GM21526 (cell line): ENCODE data around the gene OTOR.

Experiments used
- ATAC-seq: cut with Tn5 transposase; IDR thresholded peaks from one replicate; pipeline ENCODE4 v1.9.1; 2021; ENCODE audit warnings: moderate library complexity; ENCODE audit not compliant: unreplicated experiment, low FRiP score

Gene OTOR

DNA sequence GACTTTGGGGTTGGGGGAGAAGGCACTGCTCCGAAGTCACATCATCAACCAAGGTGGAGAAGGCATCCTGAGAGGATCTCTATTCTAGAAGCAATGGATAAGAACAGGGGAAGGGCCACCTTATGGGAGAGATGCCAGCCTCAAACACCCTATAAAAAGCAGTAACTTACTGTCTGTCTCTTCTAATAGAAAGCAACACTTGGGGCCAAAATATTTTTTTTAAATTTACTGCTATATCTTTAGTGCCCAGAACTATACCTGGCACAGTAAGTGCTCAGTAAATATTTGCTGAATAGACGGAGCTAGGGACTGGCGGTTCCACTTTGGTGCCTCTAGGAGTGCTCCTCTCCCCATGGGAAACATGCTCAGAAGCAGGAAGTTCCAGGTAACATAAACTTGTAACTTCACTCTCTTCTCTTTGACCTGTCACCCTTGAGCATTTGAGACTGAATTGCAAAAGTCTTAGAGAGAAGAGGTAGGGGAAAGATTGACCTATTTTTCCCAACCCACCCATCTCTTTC lies 807 bp upstream of the OTOR start:
- ATAC-seq, result no peak

DNA sequence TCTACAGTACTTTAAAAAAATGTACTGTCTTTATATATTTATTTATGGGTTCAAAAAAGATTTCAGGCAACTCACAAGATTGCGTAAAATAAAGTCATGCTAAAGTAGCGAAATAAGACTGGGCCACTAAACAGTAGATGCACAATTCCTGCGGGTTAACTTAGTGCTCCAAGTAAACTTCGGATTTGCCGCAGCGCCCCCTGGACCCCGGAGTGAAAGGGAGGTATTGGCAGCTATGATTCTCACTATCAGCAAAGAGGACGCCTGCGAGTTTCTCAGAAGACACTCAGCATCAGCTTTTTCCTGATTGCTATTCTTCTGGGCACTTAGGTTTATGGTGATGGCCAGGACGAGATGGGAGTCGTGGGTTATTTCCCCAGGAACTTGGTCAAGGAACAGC lies 1.4 kb downstream of the OTOR start:
- ATAC-seq, result no peak

DNA sequence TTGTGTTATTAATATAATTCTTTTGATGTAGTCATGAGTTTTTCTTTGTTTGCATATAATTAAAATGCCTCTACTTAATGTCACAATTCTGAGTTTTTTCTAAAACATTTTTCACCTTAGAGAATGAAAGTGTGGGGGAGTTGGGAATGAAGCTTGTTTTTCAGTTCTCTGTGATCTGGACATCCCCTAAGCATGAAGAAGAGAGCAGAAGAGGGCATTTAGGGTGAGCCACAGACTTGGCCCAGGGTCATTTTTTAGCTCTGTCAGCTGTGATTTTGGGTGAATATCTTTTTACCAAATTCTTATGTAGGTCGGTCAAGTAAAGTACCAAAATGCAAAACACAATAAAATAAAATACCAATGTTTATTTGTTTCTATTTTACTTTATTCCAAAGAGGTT lies 3.9 kb downstream of the OTOR start:
- no peak for ATAC-seq

DNA sequence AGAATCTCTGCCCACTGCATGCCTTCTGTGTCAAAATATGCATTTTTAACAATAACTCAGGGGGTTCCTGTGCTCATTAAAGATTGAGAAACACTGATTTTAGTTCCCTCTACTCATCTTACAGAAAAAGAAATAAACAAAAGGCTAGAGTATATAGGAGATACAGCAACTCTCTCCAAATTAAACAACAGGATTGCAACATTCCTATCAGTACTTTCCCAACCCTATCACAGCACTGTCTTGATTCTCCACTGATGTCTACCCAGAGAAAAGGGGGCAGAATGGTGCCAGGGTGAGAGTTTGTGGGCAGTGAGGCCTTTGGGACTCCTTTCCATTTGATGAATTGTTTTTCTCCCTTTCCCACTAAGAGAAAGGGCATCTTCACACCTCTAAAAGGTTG lies 4.7 kb downstream of the OTOR start:
- ATAC-seq, result no peak

DNA sequence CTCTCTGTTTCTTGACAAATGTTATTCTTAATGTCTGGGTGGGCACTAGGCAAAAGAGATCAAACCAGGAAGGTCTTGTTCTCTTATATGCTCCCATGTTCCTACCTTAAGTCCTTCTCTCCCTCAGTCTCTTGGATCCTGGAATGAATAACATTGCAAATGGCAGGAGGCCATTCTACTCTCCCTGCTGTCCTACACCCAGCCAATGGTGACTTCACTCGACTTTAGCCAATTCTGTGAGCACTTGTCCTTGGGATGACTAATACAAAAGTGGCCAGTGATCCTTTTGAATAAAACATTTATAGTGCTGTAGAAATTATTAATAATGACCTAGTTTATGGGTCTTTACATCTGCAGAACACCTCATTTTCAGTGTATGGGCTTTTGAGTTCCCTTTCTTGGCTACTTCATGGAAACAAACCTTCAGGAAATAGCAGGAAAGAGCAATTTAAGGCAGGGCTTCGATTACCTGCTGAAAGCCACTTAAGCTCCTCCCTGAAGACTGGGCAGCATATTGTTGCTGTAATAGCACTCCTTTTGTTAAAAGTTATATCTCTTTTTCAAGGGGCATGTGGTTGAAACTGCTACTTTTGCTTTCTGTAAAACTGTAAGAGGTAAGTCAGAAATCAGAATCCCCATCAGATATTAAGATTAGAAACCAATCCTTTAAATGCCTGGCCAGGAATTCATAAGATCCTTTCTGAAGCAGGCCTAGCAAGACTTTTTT lies 10.5 kb downstream of the OTOR start:
- no peak for ATAC-seq

DNA sequence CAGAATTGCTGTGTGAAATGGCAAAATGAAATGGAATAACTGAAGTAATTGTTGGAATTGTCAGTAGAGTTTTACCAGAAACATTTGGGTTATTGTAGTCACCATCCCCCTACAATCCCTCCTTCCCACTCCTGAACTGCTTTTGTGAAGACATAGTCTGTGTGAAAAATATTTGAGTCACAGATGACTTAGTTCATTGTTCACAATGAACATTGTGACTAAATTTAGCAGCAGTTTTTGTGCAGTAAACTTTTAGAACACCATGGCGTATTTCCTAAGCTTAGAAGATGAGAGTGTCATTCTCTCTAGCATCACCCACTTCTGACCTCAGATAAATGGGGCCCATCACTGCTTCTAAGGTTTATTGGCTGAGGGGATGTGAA lies 11.0 kb downstream of the OTOR start:
- no peak for ATAC-seq

DNA sequence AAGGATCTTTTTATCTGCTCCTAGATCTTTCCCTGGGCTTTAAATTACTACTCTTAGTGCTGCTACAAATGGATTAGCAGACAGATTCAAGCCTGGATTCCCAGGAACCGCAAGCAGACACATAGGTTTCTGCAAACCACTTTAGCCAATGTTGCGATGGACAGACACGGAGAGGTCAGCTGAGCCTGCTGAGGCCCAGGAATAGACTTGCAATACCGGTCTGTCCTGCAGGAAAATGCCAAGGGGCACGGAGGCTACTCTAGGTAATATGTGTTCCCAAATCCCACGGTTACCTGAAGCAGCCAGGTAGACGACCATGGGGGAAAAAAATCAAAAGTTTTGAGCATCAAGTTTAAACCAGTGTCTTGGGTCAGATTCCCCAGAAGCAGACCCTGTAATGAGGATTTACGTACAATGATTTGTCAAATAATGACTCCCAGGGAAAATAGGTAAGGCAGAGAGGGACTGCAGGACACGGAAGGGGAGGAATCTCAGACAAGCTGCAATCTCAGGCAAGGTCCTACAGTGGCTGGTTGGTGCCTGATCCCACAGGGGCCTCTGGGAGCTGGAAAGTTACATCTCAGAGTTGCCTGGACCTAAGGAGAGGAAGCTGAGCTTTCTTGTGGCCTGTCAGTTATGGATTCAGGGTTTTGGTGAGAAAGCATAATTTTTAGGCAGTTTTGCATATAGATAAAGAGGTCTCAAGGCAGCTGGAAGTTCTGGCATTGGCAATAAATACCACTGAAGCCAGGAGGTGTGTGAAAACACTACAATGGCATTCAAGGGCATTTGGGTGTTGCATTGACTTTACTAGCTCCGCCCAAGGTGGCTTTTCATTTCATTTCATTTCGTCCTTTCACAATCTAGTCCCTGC lies 12.5 kb downstream of the OTOR start:
- ATAC-seq, result no peak

DNA sequence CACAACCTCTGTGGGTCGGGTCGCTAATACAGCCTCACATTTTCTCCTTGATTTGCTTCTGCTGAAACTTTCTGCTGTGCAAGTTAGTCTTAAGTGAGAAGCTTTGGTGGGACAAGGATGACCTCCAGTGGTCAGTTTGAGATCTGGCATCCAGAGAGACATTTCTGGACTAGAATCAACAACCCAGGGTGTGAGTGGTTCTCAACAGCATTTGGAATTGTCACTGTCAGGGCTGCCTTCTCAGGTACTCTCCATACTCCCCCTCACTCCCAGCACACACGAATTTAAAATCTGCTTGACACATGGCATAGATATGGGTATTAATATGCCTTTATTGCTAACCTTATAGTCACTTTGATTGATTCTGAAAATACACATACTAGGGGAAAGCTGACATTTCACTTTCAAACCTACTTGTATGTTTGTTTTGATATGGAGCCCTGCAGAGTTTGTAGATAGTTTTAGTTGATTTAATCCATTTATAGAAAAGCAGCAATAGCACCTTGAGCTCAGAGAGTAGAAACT lies 13.2 kb downstream of the OTOR start:
- no peak for ATAC-seq

DNA sequence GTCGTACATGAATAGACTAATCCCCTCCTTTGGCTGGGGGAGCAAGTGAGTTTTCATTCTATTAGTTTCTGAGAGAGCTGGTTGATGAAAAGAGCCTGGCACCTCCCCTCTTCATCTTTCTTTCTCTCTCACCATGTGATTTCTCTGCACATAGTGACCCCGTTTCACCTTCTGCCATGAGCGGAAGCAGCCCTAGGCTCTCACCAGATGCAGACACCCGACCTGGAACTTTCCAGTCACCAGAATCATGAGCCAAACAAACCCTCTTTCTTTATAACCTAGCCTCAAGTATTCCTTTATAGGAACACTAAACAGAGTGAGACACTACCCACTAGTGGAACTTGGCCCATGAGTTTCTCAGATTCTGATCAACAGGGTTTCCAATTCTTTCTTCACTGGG lies 16.4 kb downstream of the OTOR start:
- no peak for ATAC-seq

DNA sequence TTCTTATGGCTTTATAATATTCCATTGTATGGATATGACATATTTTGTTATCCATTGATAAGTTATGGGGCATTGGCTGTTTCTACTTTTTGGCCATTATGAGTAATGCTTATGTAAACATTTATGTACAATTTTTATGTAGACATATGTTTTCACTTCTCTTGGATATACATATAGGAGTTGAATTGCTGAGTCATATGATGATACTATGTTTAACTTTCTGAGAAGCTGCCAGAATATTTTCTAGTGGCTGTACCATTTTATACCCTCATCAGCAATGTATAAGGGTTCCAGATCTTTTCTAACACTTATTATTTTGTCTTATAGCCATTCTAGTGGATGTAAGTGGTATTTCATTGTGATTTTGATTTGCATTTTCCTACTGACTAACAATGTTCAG lies 23.1 kb downstream of the OTOR start:
- ATAC-seq, result no peak

DNA sequence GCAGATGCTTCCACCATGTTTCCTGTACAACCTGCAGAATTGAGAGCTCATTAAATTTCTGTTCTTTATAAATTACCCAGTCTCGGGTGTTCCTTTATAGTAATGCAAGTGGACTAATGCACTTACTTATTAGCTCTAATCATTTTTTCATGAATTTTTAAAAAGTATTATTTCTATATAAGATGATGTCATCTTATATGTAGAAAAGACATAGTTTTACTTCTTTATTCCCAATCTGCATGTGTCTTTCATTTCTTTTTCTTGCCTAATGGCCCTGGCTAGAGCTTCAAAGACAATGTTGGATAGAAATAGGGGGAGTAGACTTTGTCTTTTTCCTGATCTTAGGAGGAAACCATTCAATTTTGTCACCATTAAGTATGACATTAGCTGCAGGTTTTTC lies 27.8 kb downstream of the OTOR start:
- ATAC-seq, result no peak

DNA sequence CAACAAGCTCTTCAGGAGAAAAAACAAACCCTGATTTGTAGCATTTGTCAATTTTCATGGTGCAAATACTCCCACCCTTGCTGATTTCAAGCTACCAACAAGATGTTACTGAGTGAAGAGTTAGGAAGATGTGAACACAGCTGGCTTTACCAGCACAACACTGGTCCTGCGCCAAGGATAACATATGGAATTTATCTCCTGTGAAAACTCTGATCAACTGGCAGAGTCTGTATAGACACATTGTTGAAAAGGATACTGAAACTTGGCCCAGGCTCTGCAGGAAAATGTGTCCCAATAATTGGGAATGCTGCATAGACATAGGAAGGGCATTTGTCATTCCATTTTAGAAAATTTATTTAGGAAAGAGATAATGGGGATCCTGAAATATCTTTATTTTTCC lies 29.0 kb downstream of the OTOR start:
- ATAC-seq, result no peak

DNA sequence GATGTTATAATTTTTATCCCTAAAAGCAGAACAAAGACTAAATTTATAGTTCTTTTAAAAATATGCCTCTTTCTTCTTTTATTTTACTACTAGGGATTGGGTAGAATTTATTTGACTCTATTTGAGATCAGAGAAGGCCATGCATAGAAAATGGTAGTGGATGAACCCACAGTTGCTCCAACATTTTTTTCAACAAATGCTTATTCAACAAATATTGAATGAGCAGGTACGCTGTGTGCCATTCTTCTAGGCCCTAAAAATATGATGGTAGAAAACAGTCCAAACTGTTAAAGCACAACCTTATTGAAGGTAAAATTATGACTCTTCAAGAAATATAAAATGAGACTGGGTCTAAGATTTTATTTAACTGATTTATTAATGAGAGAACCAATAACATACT lies 30.0 kb downstream of the OTOR start:
- ATAC-seq, result no peak

DNA sequence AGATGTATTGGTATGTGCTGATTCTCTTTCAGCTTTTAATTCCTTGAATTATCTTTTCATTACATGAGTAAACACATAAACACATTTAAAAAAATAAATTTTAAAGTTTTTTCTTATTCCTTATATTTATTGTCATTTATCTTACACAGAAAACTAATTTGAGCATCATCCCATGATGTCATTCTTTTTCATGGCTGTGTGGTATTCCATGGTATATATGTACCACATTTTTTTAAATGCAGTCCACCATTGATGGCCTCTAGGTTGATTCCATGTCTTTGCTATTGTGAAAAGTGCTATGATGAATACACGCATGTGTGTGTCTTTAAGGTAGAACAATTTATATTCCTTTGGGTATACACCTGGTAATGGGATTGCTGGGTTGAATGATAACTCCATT lies 33.3 kb downstream of the OTOR start:
- ATAC-seq, result no peak

DNA sequence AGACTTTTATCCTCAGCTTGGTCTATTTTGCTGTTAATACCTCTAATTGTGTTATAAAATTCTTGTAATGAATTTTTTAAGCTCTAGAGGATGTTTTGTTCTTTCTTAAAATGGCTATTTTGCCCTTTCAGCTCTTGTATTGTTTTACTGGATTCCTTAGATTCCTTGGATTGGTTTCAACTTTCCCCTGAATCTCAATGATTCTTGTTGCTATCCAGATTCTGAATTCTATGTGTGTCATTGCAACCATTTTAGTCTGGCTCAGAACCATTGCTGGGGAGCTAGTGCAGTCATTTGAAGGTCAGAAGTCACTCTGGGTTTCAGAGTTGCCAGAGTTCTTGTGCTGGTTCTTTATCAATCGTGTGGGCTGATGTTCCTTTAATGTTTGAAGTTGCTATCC lies 37.1 kb downstream of the OTOR start:
- ATAC-seq, result no peak
